Muscle of leg (tissue), 11 donors: ENCODE data around the gene TTLL5. TPM values are rescaled to one million over a fixed set of nuclear protein-coding genes. Genes with fewer than 3 reads are reported as not detected.

Source experiments
- DNase-seq: peaks from one replicate; pipeline ENCODE4 v3.0.0; 2013
- H3K27ac ChIP-seq: one replicate; pipeline ENCODE4 v1.5.1; 2013; ENCODE audit warnings: mild to moderate bottlenecking, low read length, control low read depth
- H3K27me3 ChIP-seq: one replicate; pipeline ENCODE4 v1.6.1; 2013; ENCODE audit warnings: low read length; ENCODE audit not compliant: control insufficient read depth, insufficient read depth
- H3K36me3 ChIP-seq: one replicate; pipeline ENCODE4 v1.6.1; 2013; ENCODE audit warnings: low read length; ENCODE audit not compliant: control insufficient read depth, insufficient read depth
- H3K4me1 ChIP-seq: one replicate; pipeline ENCODE4 v1.6.1; 2013; ENCODE audit warnings: low read length; ENCODE audit not compliant: control insufficient read depth, insufficient read depth
- H3K4me3 ChIP-seq: one replicate; pipeline ENCODE4 v1.5.1; 2013; ENCODE audit warnings: low read length, control low read depth
- H3K9me3 ChIP-seq: replicated peaks from 2 replicates; pipeline ENCODE4 v1.6.1; 2013; ENCODE audit warnings: low read depth, low read length; ENCODE audit not compliant: control insufficient read depth
- WGBS: methylation state at CpG from one replicate; pipeline ENCODE4 v1.1.5; 2013; ENCODE audit warnings: missing lambda C conversion rate; ENCODE audit not compliant: insufficient coverage; 5-methylcytosine and 5-hydroxymethylcytosine counted together
- polyA plus RNA-seq, 8 donors: library from polyadenylated mRNA; unstranded; fragments of 120-200 nt; gene quantifications; one replicate each; pipeline versions ENCODE4 v1.2.1 to v1.2.3, GENCODE V29; 2013; ENCODE audit warnings: inconsistent platforms in 1 of 8, low replicate concordance in 1 of 8; ENCODE audit not compliant: insufficient read length in 8 of 8, insufficient read depth in 1 of 8
- total RNA-seq: library from RNA; stranded (reverse); fragments of 120-200 nt; gene quantifications from one replicate; pipeline ENCODE4 v1.2.4, GENCODE V29; 2013

TTLL5 gene
- total and polyA plus RNA-seq, 9 donors = 12.0 to 21.1 (median 15.2) TPM

GRCh38 chr14:75848167-75848913, 187.3 kb downstream of the TTLL5 start:
- Histone ChIP-seq H3K27ac (no peak overlapping the region), H3K36me3 (no peaks in the 10 kb centered on the region), H3K4me1 (no peaks in the 10 kb centered on the region), H3K27me3 (no peaks in the 10 kb centered on the region), H3K9me3 (no peaks in the 10 kb centered on the region), H3K4me3 (no peak overlapping the region)
- WGBS = no CpG with 5 or more reads among the region's 2 CpGs
- DNase-seq = no peak

DNA sequence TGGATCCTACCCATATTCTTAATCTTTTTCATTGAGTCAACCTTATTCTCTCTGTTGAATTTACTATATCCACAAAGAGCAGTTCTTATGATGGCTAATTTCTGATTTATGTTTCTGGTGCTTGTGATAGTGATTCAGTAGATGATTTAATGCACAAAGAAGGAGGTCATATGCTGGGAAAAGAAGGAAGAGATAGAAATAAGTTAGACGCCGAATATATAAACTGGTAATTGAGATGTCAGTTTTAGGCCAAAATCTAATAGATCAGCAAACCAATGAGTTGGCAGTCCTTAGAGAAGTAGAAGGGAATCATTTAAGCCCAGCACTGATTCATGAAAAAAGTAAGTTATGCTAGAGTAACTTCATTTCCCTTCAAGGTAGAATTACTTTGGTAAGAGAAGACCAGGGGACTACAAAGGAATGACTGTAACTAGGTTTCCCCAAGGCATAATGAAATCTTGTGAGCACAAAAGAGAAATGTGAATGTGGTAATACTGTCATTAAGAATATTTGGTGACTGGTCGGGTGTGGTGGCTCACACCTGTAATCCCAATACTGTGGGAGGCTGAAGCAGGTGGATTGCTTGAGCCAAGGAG, 188.4 kb downstream of the TTLL5 start:
- no peak for DNase-seq
- H3K4me1 ChIP-seq = no peaks in the 10 kb centered on the region
- no peaks in the 10 kb centered on the region for H3K36me3 ChIP-seq
- WGBS = 84% methylated on average over 3 of the region's 3 CpGs
- no peaks in the 10 kb centered on the region for H3K9me3 ChIP-seq
- no peak overlapping the region for H3K27ac ChIP-seq
- no peaks in the 10 kb centered on the region for H3K27me3 ChIP-seq
- H3K4me3 ChIP-seq = no peak overlapping the region

GRCh38 chr14:75851574-75851866, 190.5 kb downstream of the TTLL5 start:
- Histone ChIP-seq H3K36me3 (peaks cover 3% of the 10 kb centered on the region), H3K4me1 (no peaks in the 10 kb centered on the region), H3K9me3 (no peaks in the 10 kb centered on the region), H3K4me3 (no peak overlapping the region), H3K27ac (no peak overlapping the region), H3K27me3 (no peaks in the 10 kb centered on the region)
- DNase-seq = no peak
- WGBS = 83% methylated on average over 6 of the region's 6 CpGs

- Histone ChIP-seq H3K9me3 (no peaks in the 10 kb centered on the region), H3K4me1 (no peaks in the 10 kb centered on the region), H3K27ac (no peak overlapping the region), H3K27me3 (no peaks in the 10 kb centered on the region), H3K4me3 (no peak overlapping the region), H3K36me3 (peaks cover 3% of the 10 kb centered on the region)
- DNase-seq = no peak
- WGBS = no CpG with 5 or more reads among the region's 6 CpGs
These were observed 193.2 kb downstream of the TTLL5 start for GRCh38 chr14:75854111-75854799.

DNA sequence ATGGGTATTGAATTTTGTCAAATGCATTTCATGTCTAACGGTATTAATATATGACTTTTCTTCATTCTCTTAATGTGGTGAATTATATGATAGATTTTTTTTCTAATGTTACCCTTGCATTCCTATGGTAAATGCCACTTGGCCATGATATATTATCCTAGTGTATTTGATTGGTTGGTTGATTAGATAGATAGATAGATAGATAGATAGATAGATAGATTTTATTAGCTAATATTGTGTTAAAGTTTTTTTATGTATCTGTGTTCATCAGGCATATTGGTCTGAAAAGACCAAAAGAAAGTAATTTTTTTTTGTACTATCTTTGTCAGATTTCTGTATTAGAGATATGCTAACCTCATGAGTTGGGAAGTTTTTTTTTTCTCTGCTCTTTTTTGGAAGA, 196.2 kb downstream of the TTLL5 start:
- WGBS = no CpG with 5 or more reads among the region's 1 CpG

GRCh38 chr14:75858362-75858761, 197.3 kb downstream of the TTLL5 start:
- Histone ChIP-seq H3K27me3 (no peaks in the 10 kb centered on the region), H3K9me3 (no peaks in the 10 kb centered on the region), H3K27ac (no peak overlapping the region), H3K36me3 (peaks cover 3% of the 10 kb centered on the region), H3K4me1 (no peaks in the 10 kb centered on the region), H3K4me3 (no peak overlapping the region)
- no peak for DNase-seq
- no CpG with 5 or more reads among the region's 2 CpGs for WGBS

More for the DNA sequence above, 196.2 kb downstream of the TTLL5 start:
- H3K27ac ChIP-seq = no peak overlapping the region
- H3K27me3 ChIP-seq = no peaks in the 10 kb centered on the region
- peaks cover 3% of the 10 kb centered on the region for H3K36me3 ChIP-seq
- no peak for DNase-seq
- no peak overlapping the region for H3K4me3 ChIP-seq
- H3K4me1 ChIP-seq = no peaks in the 10 kb centered on the region
- H3K9me3 ChIP-seq = no peaks in the 10 kb centered on the region

DNA sequence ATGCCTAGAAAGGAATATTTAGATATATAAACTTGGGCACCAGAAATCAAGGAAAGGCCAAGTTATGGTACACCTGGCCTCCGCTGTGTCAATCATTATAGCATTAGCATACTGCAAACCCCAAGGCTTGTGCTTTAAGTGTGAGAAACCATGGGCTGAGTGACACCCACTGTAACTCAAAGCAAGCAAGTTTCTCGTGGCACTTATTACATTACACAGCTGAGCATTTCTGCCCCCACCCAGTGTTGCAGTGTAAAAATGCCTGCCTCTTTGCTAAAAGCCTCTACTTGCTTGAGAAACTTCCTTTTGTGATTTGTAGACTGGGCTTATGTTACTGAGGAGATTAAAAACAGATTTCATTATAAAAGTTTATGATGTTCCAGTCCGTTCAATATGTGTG, 198.7 kb downstream of the TTLL5 start:
- Histone ChIP-seq H3K36me3 (peaks cover 3% of the 10 kb centered on the region), H3K4me1 (no peaks in the 10 kb centered on the region), H3K27ac (no peak overlapping the region), H3K4me3 (no peak overlapping the region), H3K27me3 (no peaks in the 10 kb centered on the region), H3K9me3 (no peaks in the 10 kb centered on the region)
- no peak for DNase-seq
- WGBS = no CpG with 5 or more reads among the region's 3 CpGs

- H3K36me3 ChIP-seq = no peaks in the 10 kb centered on the region
- H3K9me3 ChIP-seq = no peaks in the 10 kb centered on the region
- no peak overlapping the region for H3K4me3 ChIP-seq
- 100% methylated on average over 1 of the region's 5 CpGs for WGBS
- H3K4me1 ChIP-seq = no peaks in the 10 kb centered on the region
- H3K27me3 ChIP-seq = no peaks in the 10 kb centered on the region
- DNase-seq = no peak
- H3K27ac ChIP-seq = no peak overlapping the region
These were observed 199.6 kb downstream of the TTLL5 start for GRCh38 chr14:75860561-75861160.

GRCh38 chr14:75861161-75861621, 200.1 kb downstream of the TTLL5 start:
- Histone ChIP-seq H3K36me3 (no peaks in the 10 kb centered on the region), H3K4me3 (no peak overlapping the region), H3K9me3 (no peaks in the 10 kb centered on the region), H3K27ac (no peak overlapping the region), H3K27me3 (no peaks in the 10 kb centered on the region), H3K4me1 (no peaks in the 10 kb centered on the region)
- no peak for DNase-seq
- WGBS = 85% methylated on average over 4 of the region's 4 CpGs

GRCh38 chr14:75863221-75863620, 202.2 kb downstream of the TTLL5 start:
- Histone ChIP-seq H3K36me3 (no peaks in the 10 kb centered on the region), H3K27ac (no peak overlapping the region), H3K4me1 (peaks cover 9% of the 10 kb centered on the region), H3K27me3 (no peaks in the 10 kb centered on the region), H3K9me3 (no peaks in the 10 kb centered on the region), H3K4me3 (no peak overlapping the region)
- DNase-seq = no peak
- WGBS = no CpG with 5 or more reads among the region's 2 CpGs
